NCI-H2171 treated with DMSO at 0.1 percent for 48 hours (cell line): ENCODE data around the gene AKAP8L.

Experiments
- DNase-seq: peaks from one replicate; lab custom pipeline; 2025; lab: John Stamatoyannopoulos, UW

The AKAP8L gene

DNA sequence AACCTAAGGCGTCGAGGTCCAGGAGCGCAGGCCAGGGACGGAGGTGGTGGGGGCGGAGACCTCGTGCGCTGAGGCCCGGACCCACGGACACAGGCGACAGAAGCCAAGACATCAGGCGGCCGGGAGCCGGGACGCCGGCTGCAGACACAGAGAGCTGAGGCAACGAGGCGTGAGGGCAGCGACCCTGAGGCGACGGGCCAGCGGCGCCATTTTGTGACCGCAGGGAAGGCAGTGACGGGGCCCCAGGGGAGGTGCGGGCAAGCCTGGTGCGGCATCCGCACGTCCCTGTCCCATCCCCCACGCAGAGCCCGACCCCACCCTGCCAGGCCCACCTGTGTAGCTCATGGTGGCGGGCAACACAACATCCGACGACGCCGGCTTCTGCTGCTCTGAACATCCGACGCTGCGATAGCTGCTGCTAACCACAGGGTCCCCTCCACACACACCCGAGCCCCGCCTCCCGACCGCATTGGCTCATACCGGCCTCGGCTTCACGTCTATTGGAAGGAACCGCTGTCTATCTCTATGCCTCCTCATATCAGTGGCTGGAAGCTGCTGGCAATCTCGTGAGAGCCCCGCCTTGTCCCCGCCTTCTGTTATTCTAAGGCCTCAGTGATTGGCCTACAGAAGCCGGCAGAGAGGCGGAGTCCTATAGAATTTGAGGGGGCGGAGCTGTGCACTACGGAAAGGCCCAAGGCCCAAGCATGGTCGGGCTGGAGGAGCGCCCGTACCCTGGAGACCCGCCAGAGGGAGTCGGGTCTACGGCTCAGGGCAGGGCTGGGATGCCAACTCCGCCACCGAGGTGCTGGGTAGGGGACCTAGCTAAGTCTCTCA is at the start of gene AKAP8L:
Gene AKAP8L, minus strand, starts transcription at position 410 of the 834 bp plus-strand sequence. Its CDS starts 65 bp downstream, at position 345.
- peak; percentile 100 for DNase-seq

DNA sequence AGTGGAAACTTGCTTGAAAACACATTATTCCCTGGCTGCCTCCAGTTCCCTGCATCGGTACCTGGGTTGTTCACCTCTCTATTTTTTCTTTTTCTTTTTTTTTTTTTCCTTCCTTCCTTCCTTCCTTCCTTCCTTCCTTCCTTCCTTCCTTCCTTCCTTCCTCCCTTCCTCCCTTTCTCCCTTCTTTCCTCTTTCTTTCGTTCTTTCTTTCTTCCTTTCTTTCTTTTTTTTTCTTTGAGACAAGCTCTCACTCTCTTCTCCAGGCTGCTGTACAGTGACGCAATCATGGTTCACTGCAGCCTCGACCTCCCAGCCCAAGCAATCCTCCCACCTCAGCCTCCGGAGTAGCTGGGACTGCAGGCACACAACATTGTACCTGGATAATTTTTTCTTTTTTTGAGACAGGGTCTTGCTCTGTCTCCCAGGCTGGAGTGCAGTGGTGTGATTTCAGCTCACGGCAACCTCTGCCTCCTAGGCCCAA is 49.0 kb upstream of the AKAP8L start:
- DNase-seq, result no peak

DNA sequence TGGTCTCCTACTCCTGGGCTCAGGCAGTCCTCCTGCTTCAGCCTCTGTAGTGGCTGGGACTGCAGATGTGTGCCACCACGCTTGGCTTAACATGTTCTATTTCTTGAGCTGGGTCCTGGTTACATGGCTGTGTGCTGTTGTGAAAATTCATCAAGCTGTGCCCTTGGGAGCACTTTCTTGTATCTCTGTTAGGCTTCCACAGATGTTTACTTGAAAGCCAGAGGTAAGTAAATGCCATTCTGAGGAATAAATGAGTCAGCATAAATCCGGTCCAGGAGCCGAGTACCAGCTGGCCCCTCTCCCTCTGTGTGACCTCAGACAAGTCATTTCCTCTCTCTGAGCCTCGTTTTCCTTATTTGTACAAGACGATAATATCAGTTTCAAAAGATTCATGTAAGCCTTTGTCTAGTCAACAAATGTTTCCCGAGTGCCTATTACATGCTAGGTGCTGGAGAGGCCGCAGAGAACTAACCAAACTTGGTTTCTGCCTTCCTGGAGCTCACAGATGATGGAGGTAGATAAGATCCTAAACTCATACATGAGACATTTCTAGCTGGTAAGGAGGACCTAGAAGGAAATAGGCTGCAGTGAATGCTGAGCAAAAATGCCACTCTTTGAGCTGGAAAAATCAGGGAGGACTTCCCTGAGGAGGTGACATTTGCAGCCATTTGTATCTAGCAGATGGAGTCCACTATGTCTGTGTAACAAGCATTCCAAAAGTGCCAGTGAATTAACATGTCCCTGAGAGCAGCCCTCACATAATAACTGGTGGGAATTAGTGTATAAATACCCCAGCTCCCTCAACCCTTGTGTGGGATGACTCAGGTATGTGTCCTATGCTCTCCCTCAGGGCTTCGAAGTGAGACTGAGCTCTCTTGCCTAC is 48.3 kb upstream of the AKAP8L start:
- peak; percentile 48 for DNase-seq

- DNase-seq, result no peak
Observed at GRCh38 chr19:15464394-15465385, 45.9 kb upstream of the AKAP8L start, which contains the start of gene RASAL3. Gene RASAL3 (minus strand): TSS chr19:15464544. CDS start chr19:15464358, 186 bp downstream.

GRCh38 chr19:15463861-15464371 is 45.1 kb upstream of the AKAP8L start:
- DNase-seq, result no peak

- DNase-seq, result no peak
Observed at GRCh38 chr19:15461694-15462093, 42.9 kb upstream of the AKAP8L start.

DNA sequence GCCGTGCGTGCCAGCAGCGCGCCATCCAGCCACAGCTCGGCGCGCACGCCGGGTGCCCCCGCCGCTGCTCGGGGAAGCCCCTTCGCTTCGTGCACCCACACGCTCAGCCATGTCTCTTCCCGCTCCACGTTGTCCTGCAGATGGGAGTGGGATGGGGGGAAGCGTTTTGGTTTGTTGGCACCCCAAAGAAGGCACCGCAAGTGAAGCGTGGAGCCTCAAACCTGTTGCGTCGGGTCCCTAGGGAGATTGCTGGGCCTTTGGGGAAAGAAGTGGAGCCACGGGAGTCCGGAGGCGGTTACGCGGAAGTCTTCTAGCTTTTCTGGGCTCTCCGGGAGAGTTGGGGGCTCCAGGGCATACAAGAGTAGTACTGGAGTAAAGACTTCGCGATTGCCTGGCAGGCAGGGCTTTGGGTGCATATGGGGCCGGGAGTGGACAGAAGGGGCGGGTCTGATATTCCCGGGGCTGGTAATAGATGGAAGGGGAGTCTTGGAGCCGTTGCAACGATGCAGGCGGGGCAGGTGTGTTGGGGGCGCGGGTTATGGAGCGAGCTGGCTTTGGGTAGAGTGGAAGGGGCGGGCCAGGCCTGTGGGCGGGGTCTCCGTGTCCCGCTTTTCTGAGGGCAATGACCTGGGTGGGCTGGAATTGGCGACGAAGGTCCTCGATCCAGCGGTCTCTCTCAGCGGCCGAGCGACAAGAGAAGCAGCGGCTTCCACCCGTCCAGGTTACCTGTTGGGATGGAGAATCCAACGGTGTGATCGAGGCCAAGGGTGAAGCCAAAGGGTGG is 39.1 kb upstream of the AKAP8L start:
- DNase-seq, result no peak

DNA sequence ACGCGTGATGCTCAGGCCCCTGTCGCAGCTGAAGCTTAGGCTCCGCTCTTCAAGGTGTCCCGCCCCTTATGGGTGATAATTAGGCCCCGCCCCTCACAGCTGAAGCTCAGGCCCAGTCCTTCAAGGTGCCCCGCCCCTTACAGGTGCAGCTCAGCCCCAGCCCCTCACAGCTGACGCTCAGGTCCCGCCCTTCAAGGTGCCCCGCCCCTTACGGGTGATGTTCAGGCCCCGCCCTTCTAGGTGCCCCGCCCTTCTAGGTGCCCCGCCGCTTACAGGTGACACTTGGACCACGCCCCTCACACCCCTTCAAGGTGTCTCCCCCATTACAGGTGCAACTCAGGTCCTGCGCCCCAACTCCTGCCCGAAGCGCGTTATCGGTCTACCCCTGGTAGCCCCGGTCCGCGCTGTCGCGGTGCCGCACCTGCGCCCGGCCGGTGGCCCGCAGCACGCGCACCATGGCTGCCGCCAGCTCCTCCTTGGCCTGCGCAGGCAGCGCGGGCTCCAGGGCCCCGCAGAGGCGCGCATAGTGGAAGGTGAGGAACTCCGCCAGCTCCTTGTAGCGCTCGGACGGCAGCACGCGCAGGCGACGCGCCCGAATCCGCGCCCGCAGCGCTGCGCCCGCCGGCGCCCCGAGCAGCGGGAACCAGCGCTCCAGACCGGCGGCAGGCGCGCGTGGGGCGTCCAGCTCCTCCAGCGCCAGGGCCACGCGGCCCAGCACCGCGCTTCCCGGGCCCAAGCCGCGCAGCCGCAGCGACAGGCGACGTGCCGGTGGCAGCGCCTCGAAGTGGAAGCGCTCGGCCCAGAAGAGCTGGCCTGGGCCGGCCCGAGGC is 38.3 kb upstream of the AKAP8L start:
- peak; percentile 70 for DNase-seq

DNA sequence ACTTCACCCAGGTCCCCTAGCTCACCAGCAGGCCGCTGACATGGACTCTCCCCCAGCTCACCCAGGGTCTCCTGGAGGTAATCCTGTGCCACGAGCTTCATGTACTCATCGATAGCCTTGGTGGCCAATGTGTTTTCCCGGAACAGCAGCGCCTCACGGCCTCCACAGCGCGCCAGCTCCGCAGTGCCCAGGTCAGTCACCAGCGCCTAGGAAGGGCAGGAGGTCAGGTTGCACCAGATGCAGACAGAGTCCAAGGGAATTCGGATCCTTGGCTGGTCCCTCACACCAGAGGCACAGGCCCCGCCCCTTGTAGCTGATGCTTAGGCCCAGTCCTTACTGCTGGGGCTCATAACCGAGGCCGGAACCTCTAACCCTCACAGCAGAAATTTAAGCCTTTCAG is 37.7 kb upstream of the AKAP8L start:
- no peak for DNase-seq

DNA sequence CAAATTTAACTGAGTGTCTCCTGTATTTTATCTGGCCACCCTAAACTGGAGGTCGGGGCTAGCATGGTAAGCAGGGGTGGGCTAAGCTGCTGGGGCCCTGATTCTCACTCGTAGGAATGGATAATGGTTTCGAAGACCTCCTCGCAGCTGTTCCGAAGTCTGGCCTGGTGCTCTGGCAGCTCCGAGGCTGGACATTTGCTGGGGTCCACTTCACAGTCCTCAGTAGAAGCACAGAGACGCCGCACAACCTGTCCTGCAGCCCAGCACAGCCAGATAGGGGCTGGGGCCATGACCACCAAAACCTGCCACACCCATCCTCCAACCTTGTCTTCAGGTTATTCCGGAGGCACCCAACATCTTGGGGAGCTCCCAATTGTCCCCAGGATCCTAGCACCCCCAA is 37.2 kb upstream of the AKAP8L start:
- no peak for DNase-seq

DNA sequence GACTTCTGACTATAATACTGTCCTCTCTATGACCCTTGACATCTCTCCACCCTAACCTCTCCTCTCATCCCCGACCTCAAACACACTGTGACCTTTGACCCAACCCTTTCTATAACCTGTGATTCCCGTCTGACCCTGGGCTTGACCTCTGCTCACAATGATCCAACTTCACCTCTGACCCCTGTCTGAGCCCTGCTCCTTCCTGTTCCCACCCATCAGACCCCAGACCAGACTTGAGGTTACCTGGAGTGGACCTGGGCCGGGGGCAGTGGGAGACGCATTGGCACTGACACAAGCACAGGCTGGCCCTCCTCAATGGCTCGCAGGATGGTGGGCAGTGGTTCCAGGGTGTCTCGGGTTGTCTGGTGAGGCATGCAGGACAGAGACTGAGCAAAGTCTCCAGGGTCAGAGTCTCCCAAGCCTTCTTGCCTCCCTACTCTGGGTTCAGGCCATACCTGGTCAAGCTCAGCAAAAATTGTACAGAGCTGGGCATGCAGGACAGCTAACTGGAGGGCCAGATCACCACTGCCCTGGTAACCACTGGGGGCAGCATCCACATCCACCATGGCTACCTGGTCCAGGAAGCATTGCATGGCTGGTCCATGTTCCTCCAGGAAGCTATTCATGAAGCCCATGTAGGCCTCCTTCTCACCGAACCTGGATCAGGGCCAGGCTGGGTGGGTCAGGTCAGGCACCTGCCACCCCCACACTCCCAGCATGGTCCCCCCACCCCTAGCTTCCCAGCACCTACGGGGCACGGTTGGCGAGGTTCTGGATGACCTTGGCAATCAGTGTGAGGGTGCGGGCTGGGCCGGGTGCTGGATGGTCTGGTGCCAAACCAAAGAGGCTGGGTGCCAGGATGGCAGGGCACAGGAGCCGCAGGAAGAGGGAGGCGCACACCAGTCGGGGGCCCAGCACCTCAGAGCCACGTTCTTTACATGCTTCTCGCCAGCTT is 35.4 kb upstream of the AKAP8L start:
- DNase-seq, result no peak

- no peak for DNase-seq
Observed at GRCh38 chr19:15453091-15453578, 34.3 kb upstream of the AKAP8L start.

- peak; percentile 14 for DNase-seq
Observed at GRCh38 chr19:15452111-15453047, 33.6 kb upstream of the AKAP8L start.

DNA sequence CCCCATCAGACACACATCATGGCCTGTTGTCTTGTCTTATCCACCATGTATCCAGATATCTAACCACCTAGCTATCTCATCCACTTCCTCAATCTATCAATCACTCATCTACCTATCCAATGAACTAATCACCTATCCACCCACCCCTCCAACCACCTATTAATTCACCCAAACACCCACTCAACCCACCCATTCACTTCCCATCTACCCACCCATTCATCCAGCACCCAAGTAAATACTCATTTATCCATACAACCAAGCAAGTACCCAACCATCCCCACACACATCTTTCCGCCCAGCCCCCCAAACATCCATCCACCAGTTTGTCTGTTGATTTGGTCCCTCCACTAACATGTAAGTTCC is 31.7 kb upstream of the AKAP8L start:
- no peak for DNase-seq

DNA sequence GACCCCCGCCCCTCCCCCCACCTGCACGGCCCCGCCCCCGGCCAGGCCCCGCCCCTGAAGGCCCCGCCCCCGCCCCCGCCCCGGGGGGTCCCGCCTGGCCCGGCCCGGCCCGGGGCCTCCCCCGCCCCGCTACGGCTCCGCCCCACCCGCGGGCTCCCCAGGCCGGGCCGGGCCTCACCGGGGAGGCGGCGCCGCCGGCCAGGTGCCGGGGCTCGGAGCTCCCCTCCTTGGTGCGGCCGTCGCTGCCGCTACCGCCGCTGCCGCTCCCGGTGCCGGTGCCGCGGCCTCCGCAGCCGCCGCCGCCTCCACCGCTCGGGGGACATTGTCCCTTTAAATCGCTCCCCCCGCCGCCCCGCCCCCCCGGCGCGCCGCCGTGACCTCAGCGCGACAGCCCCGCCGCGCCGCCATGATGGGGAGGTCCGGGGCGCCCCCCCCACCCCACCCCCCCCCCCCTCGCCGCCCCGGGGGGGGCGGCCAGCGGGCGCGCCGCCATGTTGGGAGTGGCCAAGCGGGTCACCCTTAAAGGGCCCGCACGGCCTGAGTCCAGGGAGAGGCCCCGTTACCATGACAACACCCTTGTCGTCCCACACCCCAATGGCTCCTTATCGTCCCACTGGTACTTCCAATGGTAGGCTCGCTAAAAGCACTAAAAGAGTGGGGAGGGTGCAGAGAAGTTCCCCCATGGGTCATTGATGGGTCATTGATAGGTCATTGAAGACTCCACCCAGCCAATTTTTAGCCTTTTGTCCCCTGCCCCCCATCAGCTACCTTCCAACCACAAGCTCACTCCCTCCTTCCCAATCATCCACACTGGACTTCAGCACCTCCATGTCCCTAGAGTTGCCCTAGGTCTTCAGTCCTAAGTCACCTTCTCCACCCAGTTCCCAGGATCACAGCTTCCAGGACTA is 31.1 kb upstream of the AKAP8L start, which contains the start of gene WIZ:
Gene WIZ, minus strand, starts transcription at position 337 of the 908 bp plus-strand sequence. CDS start 1,649 bp downstream, outside the sequence.
- DNase-seq, result peak; percentile 18
